Psoas muscle (tissue), 8 donors: ENCODE measurements around the gene OR10A2. TPM values are rescaled to one million over a fixed set of nuclear protein-coding genes. Genes with fewer than 3 reads are reported as not detected.

ENCODE experiments used
- ATAC-seq, 4 donors: fragments of 200-7000 bp; cut with Tn5 transposase; one replicate each; pipeline ENCODE4 v1.9.1; 2020; ENCODE audit warnings: moderate library complexity in 3 of 4, mild to moderate bottlenecking in 2 of 4
- DNase-seq, 2 donors: peaks; one replicate each; pipeline ENCODE4 v3.0.0-alpha.2; 2020
- H3K27ac ChIP-seq: fragments of 200-600 bp; one replicate; pipeline ENCODE4 v1.8.0; 2022
- H3K27me3 ChIP-seq, 3 donors: fragments of 200-600 bp in 1 of 3; one replicate each; pipeline versions ENCODE4 v1.6.1 to v1.8.0; 2013 to 2022; ENCODE audit warnings: low read length in 2 of 3, mild to moderate bottlenecking in 2 of 3, moderate library complexity in 1 of 3; ENCODE audit not compliant: insufficient read depth in 3 of 3
- H3K36me3 ChIP-seq, 2 donors: fragments of 200-600 bp in 1 of 2; one replicate each; pipeline versions ENCODE4 v1.6.1 to v1.8.0; 2013 to 2022; ENCODE audit warnings: low read depth in 1 of 2, mild to moderate bottlenecking in 1 of 2, moderate library complexity in 1 of 2; ENCODE audit not compliant: insufficient read depth in 1 of 2
- H3K4me1 ChIP-seq: fragments of 200-600 bp; one replicate; pipeline ENCODE4 v1.8.0; 2022
- H3K4me3 ChIP-seq: fragments of 200-600 bp; one replicate; pipeline ENCODE4 v1.8.0; 2022; ENCODE audit warnings: mild to moderate bottlenecking
- H3K9me3 ChIP-seq: fragments of 200-600 bp; one replicate; pipeline ENCODE4 v1.8.0; 2022
- WGBS, 3 donors: extraction: QIAGEN DNeasy Blood & Tissue Kit; methylation state at CpG; one replicate each; pipeline versions ENCODE4 v1.1.6 to v1.1.7; 2013; 5-methylcytosine and 5-hydroxymethylcytosine counted together
- intact Hi-C, 2 donors: fragments of 100-400 bp; cut with DNase I; formaldehyde crosslinking; loops; one replicate each; pipeline versions ENCODE4 v1.11.0 to v1.14.2; 2022
- long read RNA-seq, 2 donors: library from polyadenylated mRNA; unstranded; transcript quantifications; one replicate each; pipeline ENCODE4 v2.0.0, GENCODE V29; 2021
- polyA plus RNA-seq, 3 donors: library from polyadenylated mRNA; stranded (reverse); fragments of 200-250 nt; gene quantifications; one replicate each; pipeline ENCODE4 v1.2.3, GENCODE V29; 2013
- total RNA-seq, 4 donors: library from RNA; stranded (reverse); fragmentation: NEBNext Ultra II Directional in 2 of 4; extraction: Animal tissue kit (Norgen Biotek cat#: 25700) in 2 of 4; gene quantifications; one replicate each; pipeline versions ENCODE4 v1.2.1 to v1.2.4, GENCODE V29; 2021 to 2023
- TF ChIP-seq, protein P1 (sequence below): fragments of 200-600 bp; IDR thresholded peaks from one replicate; pipeline ENCODE4 v1.8.0; 2022; ENCODE audit warnings: antibody characterized with exemption
- donor health status: healthy with polysubstance abuse.
- donor health status: DM: no; HTN: no; CAD: no; lungs with moderate emphysema.
- donor health status: Bipolar disorder and iron deficiency.
- donor health status: healthy.
- donor health status: DM: yes; HTN: yes; CAD: no.
- donor health status: DM: no; HTN: no; CAD: no.
- donor health status: DM: no; HTN: no; CAD: no.
- donor health status: DM: yes; HTN: yes; CAD: no.

The OR10A2 gene, protein sequence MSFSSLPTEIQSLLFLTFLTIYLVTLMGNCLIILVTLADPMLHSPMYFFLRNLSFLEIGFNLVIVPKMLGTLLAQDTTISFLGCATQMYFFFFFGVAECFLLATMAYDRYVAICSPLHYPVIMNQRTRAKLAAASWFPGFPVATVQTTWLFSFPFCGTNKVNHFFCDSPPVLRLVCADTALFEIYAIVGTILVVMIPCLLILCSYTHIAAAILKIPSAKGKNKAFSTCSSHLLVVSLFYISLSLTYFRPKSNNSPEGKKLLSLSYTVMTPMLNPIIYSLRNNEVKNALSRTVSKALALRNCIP
- not detected for total RNA-seq
- not detected for polyA plus RNA-seq
- long read RNA-seq, donor 1, result 0 reads
- long read RNA-seq, donor 2, result 0 reads

GRCh38 chr11:6862961-6863360, at the start of gene OR10A2:
Gene OR10A2, plus strand, starts transcription at chr11:6863057. Its CDS starts 6,698 bp downstream, at chr11:6869755.
- no peak for DNase-seq
- H3K4me3 ChIP-seq, result no peak within 1 kb of the TSS
- no peaks in the 10 kb centered on the region for H3K9me3 ChIP-seq
- ATAC-seq, result no peak
- H3K4me1 ChIP-seq, result no peaks in the 10 kb centered on the region
- WGBS, 3 donors, result 8 to 23% (median 17%) methylated on average over 1 of the region's 1 CpG
- TF ChIP-seq, protein P1, sequence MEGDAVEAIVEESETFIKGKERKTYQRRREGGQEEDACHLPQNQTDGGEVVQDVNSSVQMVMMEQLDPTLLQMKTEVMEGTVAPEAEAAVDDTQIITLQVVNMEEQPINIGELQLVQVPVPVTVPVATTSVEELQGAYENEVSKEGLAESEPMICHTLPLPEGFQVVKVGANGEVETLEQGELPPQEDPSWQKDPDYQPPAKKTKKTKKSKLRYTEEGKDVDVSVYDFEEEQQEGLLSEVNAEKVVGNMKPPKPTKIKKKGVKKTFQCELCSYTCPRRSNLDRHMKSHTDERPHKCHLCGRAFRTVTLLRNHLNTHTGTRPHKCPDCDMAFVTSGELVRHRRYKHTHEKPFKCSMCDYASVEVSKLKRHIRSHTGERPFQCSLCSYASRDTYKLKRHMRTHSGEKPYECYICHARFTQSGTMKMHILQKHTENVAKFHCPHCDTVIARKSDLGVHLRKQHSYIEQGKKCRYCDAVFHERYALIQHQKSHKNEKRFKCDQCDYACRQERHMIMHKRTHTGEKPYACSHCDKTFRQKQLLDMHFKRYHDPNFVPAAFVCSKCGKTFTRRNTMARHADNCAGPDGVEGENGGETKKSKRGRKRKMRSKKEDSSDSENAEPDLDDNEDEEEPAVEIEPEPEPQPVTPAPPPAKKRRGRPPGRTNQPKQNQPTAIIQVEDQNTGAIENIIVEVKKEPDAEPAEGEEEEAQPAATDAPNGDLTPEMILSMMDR, result no peak
- no peak within 1 kb of the TSS for H3K27ac ChIP-seq
- H3K36me3 ChIP-seq, result no peaks in the 10 kb centered on the region
- intact Hi-C loops, result no loop called here
- H3K27me3 ChIP-seq, result no peaks in the 10 kb centered on the region

DNA sequence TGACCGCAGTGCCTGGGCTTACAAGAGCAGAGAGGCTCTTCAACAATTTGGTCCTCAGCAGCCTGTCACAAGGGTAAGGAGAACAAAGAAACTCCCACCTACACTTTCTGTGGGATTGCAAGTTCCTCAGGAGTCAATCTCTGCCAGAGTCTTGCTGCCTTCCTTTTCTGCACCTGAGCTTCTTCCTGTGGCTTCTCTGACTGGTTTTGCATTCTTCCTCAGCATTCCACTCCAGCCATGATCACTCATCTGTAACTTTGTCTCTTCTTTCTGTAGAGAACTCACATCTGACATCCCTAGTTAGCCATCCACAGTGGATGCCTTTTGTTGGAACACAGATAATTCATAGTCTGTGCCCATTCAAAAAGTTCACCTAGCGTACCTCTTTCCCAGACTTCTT, 49.2 kb upstream of the OR10A2 start:
- no peaks in the 10 kb centered on the region for H3K27me3 ChIP-seq
- no peaks in the 10 kb centered on the region for H3K36me3 ChIP-seq
- 52 to 74% (median 61%) methylated on average over 2 of the region's 2 CpGs for WGBS, 3 donors
- no peak for DNase-seq
- H3K4me1 ChIP-seq, result no peaks in the 10 kb centered on the region
- ATAC-seq, result no peak
- TF ChIP-seq, protein P1, result no peak
- H3K4me3 ChIP-seq, result no peak overlapping the region
- no peaks in the 10 kb centered on the region for H3K9me3 ChIP-seq
- intact Hi-C loops, result no loop called here
- H3K27ac ChIP-seq, result no peak overlapping the region

- H3K27me3 ChIP-seq, result no peaks in the 10 kb centered on the region
- ATAC-seq, result no peak
- TF ChIP-seq, protein P1, result no peak
- peaks cover 2% of the 10 kb centered on the region for H3K9me3 ChIP-seq
- no peaks in the 10 kb centered on the region for H3K36me3 ChIP-seq
- H3K4me1 ChIP-seq, result no peaks in the 10 kb centered on the region
- no peak for DNase-seq
- intact Hi-C loops, result no loop called here
- WGBS, 3 donors, result 30 to 47% (median 40%) methylated on average over 1 of the region's 1 CpG
- no peak overlapping the region for H3K4me3 ChIP-seq
- no peak overlapping the region for H3K27ac ChIP-seq
Measured at GRCh38 chr11:6817694-6818093, 45.2 kb upstream of the OR10A2 start.

GRCh38 chr11:6818967-6819366, 43.9 kb upstream of the OR10A2 start:
- H3K4me1 ChIP-seq, result no peaks in the 10 kb centered on the region
- H3K36me3 ChIP-seq, result no peaks in the 10 kb centered on the region
- H3K27ac ChIP-seq, result no peak overlapping the region
- TF ChIP-seq, protein P1, result no peak
- DNase-seq, result no peak
- 83 to 95% (median 89%) methylated on average over 5 of the region's 5 CpGs for WGBS, 3 donors
- peaks cover 2% of the 10 kb centered on the region for H3K9me3 ChIP-seq
- intact Hi-C loops, result no loop called here
- H3K4me3 ChIP-seq, result no peak overlapping the region
- H3K27me3 ChIP-seq, result no peaks in the 10 kb centered on the region
- ATAC-seq, result no peak
